Fibroblast of pulmonary artery (primary cell): ENCODE measurements around the gene RUNX2.

Experiments
- DNase-seq: peaks from one replicate; pipeline ENCODE4 v3.0.0-alpha.2; 2010; ENCODE audit warnings: low read depth
- H3K4me3 ChIP-seq: replicated peaks from 2 replicates; pipeline ENCODE4 v1.5.1; 2011; ENCODE audit warnings: low read depth, mild to moderate bottlenecking, control low read depth, low read length, moderate library complexity
- CTCF ChIP-seq: IDR thresholded peaks from 2 replicates; pipeline ENCODE4 v1.5.1; 2011; ENCODE audit warnings: mild to moderate bottlenecking, control low read depth, low read length, inconsistent platforms; ENCODE audit errors: missing control alignments

The RUNX2 gene

GRCh38 chr6:45652416-45652815 lies 324.3 kb downstream of the RUNX2 start:
- TF ChIP-seq CTCF = no peak
- DNase-seq = no peak
- no peak overlapping the region for H3K4me3 ChIP-seq

- no peak for TF ChIP-seq CTCF
- H3K4me3 ChIP-seq = no peak overlapping the region
- no peak for DNase-seq
Measured at GRCh38 chr6:45653117-45653883, 325.2 kb downstream of the RUNX2 start.

GRCh38 chr6:45654673-45655072 lies 326.5 kb downstream of the RUNX2 start:
- H3K4me3 ChIP-seq = no peak overlapping the region
- DNase-seq = no peak
- TF ChIP-seq CTCF = no peak

- H3K4me3 ChIP-seq = no peak overlapping the region
- peak; percentile 95 for DNase-seq
- no peak for TF ChIP-seq CTCF
Measured at GRCh38 chr6:45655745-45656476, 327.8 kb downstream of the RUNX2 start.

- no peak for DNase-seq
- H3K4me3 ChIP-seq = no peak overlapping the region
- no peak for TF ChIP-seq CTCF
Measured at GRCh38 chr6:45657226-45657625, 329.1 kb downstream of the RUNX2 start.

- H3K4me3 ChIP-seq = no peak overlapping the region
- peak; percentile 54 for DNase-seq
- no peak for TF ChIP-seq CTCF
Measured at GRCh38 chr6:45658400-45658799, 330.3 kb downstream of the RUNX2 start.
